GM12864 (cell line): Measurements from ENCODE around the gene KHNYN.

Experiments
- DNase-seq: peaks from one replicate; pipeline ENCODE4 v3.0.0-alpha.2; 2011; ENCODE audit warnings: low read depth
- H3K4me3 ChIP-seq: 2 replicates; pipeline ENCODE4 v1.5.1; 2011; ENCODE audit warnings: mild to moderate bottlenecking, low read depth, low read length, control low read depth
- CTCF ChIP-seq: IDR thresholded peaks from 2 replicates; pipeline ENCODE4 v1.5.1; 2011; ENCODE audit warnings: low read depth, mild to moderate bottlenecking, moderate library complexity, low read length, control low read depth, inconsistent platforms; ENCODE audit errors: missing control alignments

The KHNYN gene

GRCh38 chr14:24456980-24457379 is 27.2 kb downstream of the KHNYN start:
- H3K4me3 ChIP-seq, result no peak overlapping the region
- TF ChIP-seq CTCF, result no peak
- DNase-seq, result no peak

GRCh38 chr14:24458736-24459135 is 29.0 kb downstream of the KHNYN start:
- no peak for DNase-seq

GRCh38 chr14:24459331-24459730 is 29.6 kb downstream of the KHNYN start:
- H3K4me3 ChIP-seq, result no peak overlapping the region
- DNase-seq, result no peak
- TF ChIP-seq CTCF, result no peak

More at GRCh38 chr14:24458736-24459135, 29.0 kb downstream of the KHNYN start:
- no peak for TF ChIP-seq CTCF
- no peak overlapping the region for H3K4me3 ChIP-seq

GRCh38 chr14:24461336-24461735 is 31.6 kb downstream of the KHNYN start:
- TF ChIP-seq CTCF, result no peak
- no peak for DNase-seq
- H3K4me3 ChIP-seq, result no peak overlapping the region

- DNase-seq, result peak; percentile 24
- no peak for TF ChIP-seq CTCF
- no peak overlapping the region for H3K4me3 ChIP-seq
Measured at GRCh38 chr14:24463017-24463883, 33.5 kb downstream of the KHNYN start.

GRCh38 chr14:24463884-24464785 is 34.4 kb downstream of the KHNYN start:
- no peak for DNase-seq
- no peak for TF ChIP-seq CTCF
- H3K4me3 ChIP-seq, result no peak overlapping the region
